CD8-positive, alpha-beta memory T cell (primary cell): ENCODE data around the gene HBEGF. TPM values are rescaled to one million over a fixed set of nuclear protein-coding genes. Genes with fewer than 3 reads are reported as not detected.

Experiments
- CTCF ChIA-PET: fragments of 350-600 bp; sonication (Branson Sonifier 250); formaldehyde crosslinking; loops from one replicate; lab custom pipeline; 2021; ENCODE audit warnings: antibody characterized with exemption; lab: Charles Lee
- POLR2A ChIA-PET: fragments of 350-600 bp; sonication (Branson Sonifier 250); formaldehyde crosslinking; loops from one replicate; lab custom pipeline; 2021; ENCODE audit warnings: antibody characterized with exemption; lab: Charles Lee
- DNase-seq, 5 donors: peaks; one replicate each; pipeline versions ENCODE4 v3.0.0 to v3.0.0-alpha.2; 2020 to 2022; ENCODE audit warnings: mixed read lengths in 1 of 5
- H3K27ac ChIP-seq: one replicate; pipeline ENCODE4 v1.7.0; 2013; ENCODE audit warnings: low read depth, mild to moderate bottlenecking, low read length, moderate library complexity
- H3K27me3 ChIP-seq: 2 replicates; pipeline ENCODE4 v1.7.0; 2013; ENCODE audit warnings: low read length, mild to moderate bottlenecking; ENCODE audit not compliant: insufficient read depth, poor library complexity, severe bottlenecking
- H3K36me3 ChIP-seq: 2 replicates; pipeline ENCODE4 v1.7.0; 2013; ENCODE audit warnings: mild to moderate bottlenecking, low read length, moderate library complexity; ENCODE audit not compliant: insufficient read depth
- H3K4me1 ChIP-seq: 2 replicates; pipeline ENCODE4 v1.7.0; 2013; ENCODE audit warnings: mild to moderate bottlenecking, low read length, moderate library complexity; ENCODE audit not compliant: insufficient read depth
- H3K4me3 ChIP-seq: 2 replicates; pipeline ENCODE4 v1.7.0; 2013; ENCODE audit warnings: mild to moderate bottlenecking, low read length
- H3K9me3 ChIP-seq: 2 replicates; pipeline ENCODE4 v1.7.0; 2013; ENCODE audit warnings: mild to moderate bottlenecking, low read length
- H3K27ac Mint-ChIP-seq, 8 donors: one replicate each; pipeline ENCODE4 v1.8.0; 2020 to 2021; ENCODE audit warnings: mixed read lengths in 8 of 8, mild to moderate bottlenecking in 6 of 8, inconsistent platforms in 3 of 8, moderate library complexity in 3 of 8
- H3K27me3 Mint-ChIP-seq, 2 donors: one replicate each; pipeline ENCODE4 v1.8.0; 2020 to 2021; ENCODE audit warnings: mixed read lengths in 2 of 2, mild to moderate bottlenecking in 1 of 2, moderate library complexity in 1 of 2
- H3K36me3 Mint-ChIP-seq, 3 donors: one replicate each; pipeline ENCODE4 v1.8.0; 2020 to 2021; ENCODE audit warnings: mixed read lengths in 3 of 3, inconsistent platforms in 1 of 3, mild to moderate bottlenecking in 1 of 3
- H3K4me1 Mint-ChIP-seq, 3 donors: one replicate each; pipeline ENCODE4 v1.8.0; 2020 to 2021; ENCODE audit warnings: mixed read lengths in 3 of 3, inconsistent platforms in 1 of 3, mild to moderate bottlenecking in 1 of 3
- H3K4me3 Mint-ChIP-seq, 7 donors: one replicate each; pipeline ENCODE4 v1.8.0; 2020 to 2021; ENCODE audit warnings: mixed read lengths in 7 of 7, mild to moderate bottlenecking in 6 of 7, moderate library complexity in 4 of 7, inconsistent platforms in 2 of 7
- H3K9me3 Mint-ChIP-seq, 5 donors: one replicate each; pipeline ENCODE4 v1.8.0; 2020 to 2022; ENCODE audit warnings: mixed read lengths in 5 of 5, mild to moderate bottlenecking in 3 of 5, moderate library complexity in 2 of 5, inconsistent platforms in 1 of 5
- polyA plus RNA-seq: library from polyadenylated mRNA; unstranded; fragments of 300-500 nt; fragmentation: Illumina TruSeq; gene quantifications from one replicate; pipeline ENCODE4 v1.2.3, GENCODE V29; 2021
- total RNA-seq, 2 experiments: library from RNA; stranded (reverse); gene quantifications; one replicate each; pipeline ENCODE4 v1.2.3, GENCODE V29; 2021

Gene HBEGF
- total and polyA plus RNA-seq, 3 experiments from 2014 or later, result 2.1 TPM; not detected in 1

DNA sequence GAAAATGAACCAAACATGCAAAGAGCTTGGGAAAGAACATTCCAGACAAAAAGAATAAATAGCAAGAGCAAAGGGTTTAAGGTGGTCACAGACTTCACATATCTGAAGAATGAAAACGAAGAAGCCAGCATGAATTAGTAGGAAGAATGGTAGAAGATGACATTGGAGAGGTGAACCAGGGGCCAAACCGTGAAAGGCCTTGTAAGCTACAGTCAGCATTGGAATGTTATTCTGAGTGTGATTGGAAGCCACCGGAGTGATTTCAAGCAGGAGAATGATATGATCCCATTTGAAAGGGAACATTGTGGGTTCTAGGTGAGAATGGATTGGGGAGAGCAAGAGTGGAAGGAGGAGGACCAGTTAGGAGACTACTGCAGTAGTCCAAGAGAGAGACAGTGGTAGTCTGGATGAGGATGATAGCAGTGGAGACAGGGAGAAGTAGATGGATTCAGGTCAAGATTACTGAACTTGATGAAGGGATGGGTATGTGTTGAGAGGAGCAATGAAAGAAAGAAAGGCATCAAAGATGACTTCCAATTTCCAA, 36.6 kb downstream of the HBEGF start:
- Mint-ChIP-seq H3K27me3 (peaks cover 4 to 25% of the 10 kb centered on the region in 2 donors), H3K4me1 (no peaks in the 10 kb centered on the region), H3K36me3 (no peaks in the 10 kb centered on the region), H3K9me3 (no peaks in the 10 kb centered on the region), H3K27ac (no peak overlapping the region), H3K4me3 (no peak overlapping the region)
- Histone ChIP-seq H3K4me1 (no peaks in the 10 kb centered on the region), H3K27me3 (no peaks in the 10 kb centered on the region), H3K4me3 (no peak overlapping the region), H3K36me3 (no peaks in the 10 kb centered on the region), H3K9me3 (no peaks in the 10 kb centered on the region), H3K27ac (no peak overlapping the region)
- CTCF ChIA-PET, result interaction anchor here (0.6 kb wide), 1 partner anchor 33 kb away, joined by 3 read pairs; no protein-coding TSS in a partner anchor
- POLR2A ChIA-PET, result no interaction called here
- DNase-seq, result no peak

- no peaks in the 10 kb centered on the region for H3K9me3 Mint-ChIP-seq
- H3K36me3 ChIP-seq, result no peaks in the 10 kb centered on the region
- no peaks in the 10 kb centered on the region for H3K27me3 ChIP-seq
- no peak for DNase-seq
- no peak overlapping the region for H3K4me3 ChIP-seq
- no peak overlapping the region for H3K27ac ChIP-seq
- peaks cover 14 to 29% (median 24%) of the 10 kb centered on the region in 3 donors for H3K4me1 Mint-ChIP-seq
- H3K27me3 Mint-ChIP-seq, result peaks cover 4 to 25% of the 10 kb centered on the region in 2 donors
- ChIA-PET CTCF (no interaction called here), POLR2A (no interaction called here)
- H3K4me1 ChIP-seq, result peaks cover 16% of the 10 kb centered on the region
- peaks cover 0 to 4% (median 0%) of the 10 kb centered on the region in 3 donors for H3K36me3 Mint-ChIP-seq
- H3K27ac Mint-ChIP-seq, result no peak overlapping the region
- no peaks in the 10 kb centered on the region for H3K9me3 ChIP-seq
- H3K4me3 Mint-ChIP-seq, result peak overlapping the region in 2 of 7 donors; percentile 6 to 17
These were observed 40.9 kb downstream of the HBEGF start for GRCh38 chr5:140305471-140305870.

- H3K4me3 ChIP-seq, result no peak overlapping the region
- CTCF ChIA-PET, result interaction anchor here (1.1 kb wide), 1 partner anchor 59 kb away, joined by 3 read pairs; no protein-coding TSS in a partner anchor
- H3K27me3 ChIP-seq, result no peaks in the 10 kb centered on the region
- H3K4me3 Mint-ChIP-seq, result peak overlapping the region in 1 of 7 donors; percentile 37
- H3K9me3 Mint-ChIP-seq, result no peaks in the 10 kb centered on the region
- H3K4me1 Mint-ChIP-seq, result peaks cover 16 to 33% (median 29%) of the 10 kb centered on the region in 3 donors
- no peaks in the 10 kb centered on the region for H3K9me3 ChIP-seq
- no peak for DNase-seq
- H3K27ac ChIP-seq, result no peak overlapping the region
- peaks cover 0 to 15% (median 4%) of the 10 kb centered on the region in 3 donors for H3K36me3 Mint-ChIP-seq
- no peak overlapping the region for H3K27ac Mint-ChIP-seq
- H3K36me3 ChIP-seq, result no peaks in the 10 kb centered on the region
- POLR2A ChIA-PET, result interaction anchor here (0.7 kb wide), 1 partner anchor 285 kb away, joined by 4 read pairs; no protein-coding TSS in a partner anchor
- H3K27me3 Mint-ChIP-seq, result peaks cover 2 to 16% of the 10 kb centered on the region in 2 donors
- peaks cover 16% of the 10 kb centered on the region for H3K4me1 ChIP-seq
These were observed 42.4 kb downstream of the HBEGF start for GRCh38 chr5:140303966-140304365.

GRCh38 chr5:140302786-140303639, 43.4 kb downstream of the HBEGF start, which contains the start of gene PFDN1:
Gene PFDN1, minus strand, starts transcription at chr5:140303101. Its CDS starts 28 bp downstream, at chr5:140303073.
- Histone ChIP-seq H3K27me3 (no peaks in the 10 kb centered on the region), H3K4me1 (peaks cover 16% of the 10 kb centered on the region), H3K4me3 (peak within 1 kb of the TSS; percentile 79), H3K36me3 (no peaks in the 10 kb centered on the region), H3K27ac (peak within 1 kb of the TSS; percentile 79), H3K9me3 (no peaks in the 10 kb centered on the region)
- H3K27me3 Mint-ChIP-seq, result peaks cover 2 to 11% of the 10 kb centered on the region in 2 donors
- ChIA-PET CTCF (interaction anchor here (1.1 to 1.4 kb wide), 2 partner anchors 45 to 58 kb away, joined by 3 read pairs; no protein-coding TSS in a partner anchor), POLR2A (interaction anchor here (0.9 to 1.0 kb wide), 2 partner anchors 41 to 98 kb away, joined by 3 to 4 read pairs; partner anchors contain the start of gene ANKHD1)
- H3K36me3 Mint-ChIP-seq, result peaks cover 0 to 22% (median 7%) of the 10 kb centered on the region in 3 donors
- DNase-seq, result peak; percentile 86 to 95 (median 90)
- peak within 1 kb of the TSS; percentile 92 to 99 (median 96) for H3K4me3 Mint-ChIP-seq
- no peaks in the 10 kb centered on the region for H3K9me3 Mint-ChIP-seq
- peak within 1 kb of the TSS; percentile 75 to 99 (median 96) for H3K27ac Mint-ChIP-seq
- H3K4me1 Mint-ChIP-seq, result peaks cover 17 to 37% (median 33%) of the 10 kb centered on the region in 3 donors

DNA sequence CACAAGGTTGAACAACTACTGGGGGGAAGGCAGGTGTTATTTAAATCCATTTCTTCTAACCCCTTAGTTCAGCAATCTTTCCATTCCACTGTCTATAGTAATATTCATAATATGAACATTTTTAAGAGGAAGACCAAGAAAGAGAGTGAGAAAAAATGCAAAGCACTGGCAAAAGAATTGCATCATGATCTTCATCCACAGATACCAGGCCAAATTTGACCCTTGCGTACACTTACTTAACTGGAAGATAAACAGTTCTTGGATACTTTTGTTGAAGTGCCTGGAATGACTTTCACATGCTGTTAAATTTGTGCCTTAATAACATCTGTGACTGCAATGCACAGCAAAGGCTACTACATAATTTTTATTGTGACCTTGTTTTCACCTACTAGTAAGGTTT, 45.3 kb downstream of the HBEGF start:
- no peaks in the 10 kb centered on the region for H3K9me3 ChIP-seq
- Mint-ChIP-seq H3K27me3 (peaks cover 0 to 6% of the 10 kb centered on the region in 2 donors), H3K9me3 (no peaks in the 10 kb centered on the region), H3K4me3 (peak overlapping the region in 4 of 7 donors; percentile 27 to 96 (median 34)), H3K4me1 (peaks cover 25 to 56% (median 49%) of the 10 kb centered on the region in 3 donors), H3K27ac (no peak overlapping the region), H3K36me3 (peaks cover 0 to 33% (median 14%) of the 10 kb centered on the region in 3 donors)
- no peak overlapping the region for H3K27ac ChIP-seq
- ChIA-PET POLR2A (no interaction called here), CTCF (interaction anchor here (1.2 kb wide), 1 partner anchor 46 kb away, joined by 3 read pairs; the partner anchor contains the start of gene HBEGF)
- no peak for DNase-seq
- H3K4me3 ChIP-seq, result no peak overlapping the region
- H3K4me1 ChIP-seq, result peaks cover 16% of the 10 kb centered on the region
- no peaks in the 10 kb centered on the region for H3K27me3 ChIP-seq
- peaks cover 5% of the 10 kb centered on the region for H3K36me3 ChIP-seq

DNA sequence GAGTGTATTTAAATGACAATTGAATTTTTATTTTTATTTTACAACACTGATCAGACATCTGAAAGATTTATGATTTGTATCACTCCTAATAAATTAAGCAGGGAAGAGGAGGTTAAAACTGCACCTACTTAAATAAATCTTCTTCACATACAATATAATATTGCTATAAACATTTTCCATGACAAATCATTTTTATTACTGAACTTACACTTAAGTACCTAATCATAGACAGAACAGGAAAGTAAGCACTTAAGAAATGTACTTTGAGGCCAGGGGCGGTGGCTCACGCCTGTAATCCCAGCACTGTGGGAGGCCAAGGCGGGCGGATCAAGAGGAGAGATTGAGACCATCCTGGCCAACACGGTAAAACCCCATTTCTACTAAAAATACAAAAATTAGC, 47.3 kb downstream of the HBEGF start:
- Mint-ChIP-seq H3K4me1 (peaks cover 34 to 76% (median 63%) of the 10 kb centered on the region in 3 donors), H3K36me3 (peaks cover 0 to 33% (median 18%) of the 10 kb centered on the region in 3 donors), H3K4me3 (peak overlapping the region in 1 of 7 donors; percentile 44), H3K27ac (no peak overlapping the region), H3K27me3 (no peaks in the 10 kb centered on the region), H3K9me3 (no peaks in the 10 kb centered on the region)
- no peaks in the 10 kb centered on the region for H3K9me3 ChIP-seq
- no peaks in the 10 kb centered on the region for H3K27me3 ChIP-seq
- DNase-seq, result no peak
- H3K27ac ChIP-seq, result no peak overlapping the region
- ChIA-PET CTCF (no interaction called here), POLR2A (no interaction called here)
- H3K36me3 ChIP-seq, result peaks cover 5% of the 10 kb centered on the region
- H3K4me1 ChIP-seq, result peaks cover 16% of the 10 kb centered on the region
- no peak overlapping the region for H3K4me3 ChIP-seq

GRCh38 chr5:140298183-140298601, 48.2 kb downstream of the HBEGF start:
- Histone ChIP-seq H3K9me3 (no peaks in the 10 kb centered on the region), H3K4me1 (peaks cover 18% of the 10 kb centered on the region), H3K36me3 (peaks cover 5% of the 10 kb centered on the region), H3K27ac (no peak overlapping the region), H3K27me3 (no peaks in the 10 kb centered on the region), H3K4me3 (no peak overlapping the region)
- ChIA-PET CTCF (no interaction called here), POLR2A (no interaction called here)
- no peaks in the 10 kb centered on the region for H3K27me3 Mint-ChIP-seq
- H3K9me3 Mint-ChIP-seq, result no peaks in the 10 kb centered on the region
- H3K4me1 Mint-ChIP-seq, result peaks cover 36 to 81% (median 70%) of the 10 kb centered on the region in 3 donors
- H3K36me3 Mint-ChIP-seq, result peaks cover 0 to 33% (median 18%) of the 10 kb centered on the region in 3 donors
- no peak overlapping the region for H3K4me3 Mint-ChIP-seq
- DNase-seq, result no peak
- H3K27ac Mint-ChIP-seq, result peak overlapping the region in 1 of 8 donors; percentile 24
